OCI-LY1 (cell line): ENCODE measurements around the gene RSPH6A.

Source experiments
- H2AFZ ChIP-seq: fragments of 200-600 bp; sonication (generic), shearing (Covaris generic); 2 replicates; pipeline ENCODE4 v1.6.0; 2014; ENCODE audit warnings: antibody characterized with exemption, mild to moderate bottlenecking, low read length
- H3F3A ChIP-seq: fragments of 200-600 bp; sonication (generic), shearing (Covaris generic); 2 replicates; pipeline ENCODE4 v1.6.0; 2014; ENCODE audit warnings: mild to moderate bottlenecking, antibody characterized with exemption, low read length, moderate library complexity; ENCODE audit not compliant: insufficient read depth
- H3K27ac ChIP-seq: fragments of 200-600 bp; sonication (generic); 2 replicates; pipeline ENCODE4 v1.5.1; 2014; ENCODE audit warnings: low read length, mixed run types, mild to moderate bottlenecking, low read depth; ENCODE audit not compliant: poor library complexity, severe bottlenecking
- H3K27me3 ChIP-seq: fragments of 200-600 bp; sonication (generic); 2 replicates; pipeline ENCODE4 v1.6.0; 2014; ENCODE audit warnings: antibody characterized with exemption, mild to moderate bottlenecking, low read length, moderate library complexity; ENCODE audit not compliant: insufficient read depth
- H3K36me3 ChIP-seq: fragments of 200-600 bp; sonication (generic); 2 replicates; pipeline ENCODE4 v1.6.1; 2014; ENCODE audit warnings: mild to moderate bottlenecking, antibody characterized with exemption, low read length, moderate library complexity, mixed read lengths; ENCODE audit not compliant: insufficient read depth
- H3K4me1 ChIP-seq: fragments of 200-600 bp; sonication (generic); 2 replicates; pipeline ENCODE4 v1.5.1; 2014; ENCODE audit warnings: mild to moderate bottlenecking, low read length, moderate library complexity; ENCODE audit not compliant: insufficient read depth, severe bottlenecking
- H3K4me2 ChIP-seq: fragments of 200-600 bp; sonication (generic), shearing (Covaris generic); 2 replicates; pipeline ENCODE4 v1.6.1; 2014; ENCODE audit warnings: low read length
- H3K4me3 ChIP-seq: fragments of 200-600 bp; sonication (generic); 2 replicates; pipeline ENCODE4 v1.5.1; 2014; ENCODE audit warnings: low read length, low read depth, mild to moderate bottlenecking, mixed read lengths; ENCODE audit not compliant: poor library complexity, severe bottlenecking
- H3K79me2 ChIP-seq: fragments of 200-600 bp; shearing (Covaris generic); 2 replicates; pipeline ENCODE4 v1.6.1; 2016; ENCODE audit warnings: mixed run types, low read length, mixed read lengths; ENCODE audit not compliant: insufficient read depth
- H3K9ac ChIP-seq: fragments of 200-600 bp; sonication (generic), shearing (Covaris generic); 2 replicates; pipeline ENCODE4 v1.6.1; 2014; ENCODE audit warnings: mild to moderate bottlenecking, low read length, mixed read lengths
- H3K9me2 ChIP-seq: fragments of 200-600 bp; sonication (generic), shearing (Covaris generic); 2 replicates; pipeline ENCODE4 v1.6.1; 2014; ENCODE audit warnings: low read depth, mild to moderate bottlenecking, low read length, mixed read lengths
- H3K9me3 ChIP-seq: fragments of 200-600 bp; shearing (Covaris generic); 2 replicates; pipeline ENCODE4 v1.6.1; 2014; ENCODE audit warnings: low read length, mixed read lengths
- H4K20me1 ChIP-seq: fragments of 200-600 bp; sonication (generic), shearing (Covaris generic); 2 replicates; pipeline ENCODE4 v1.6.0; 2016; ENCODE audit warnings: mild to moderate bottlenecking, low read length; ENCODE audit not compliant: insufficient read depth
- EZH2 ChIP-seq: fragments of 200-600 bp; sonication (generic), shearing (Covaris generic); IDR thresholded peaks from 2 replicates; pipeline ENCODE4 v1.8.0; 2017; ENCODE audit warnings: borderline replicate concordance, mixed run types, mild to moderate bottlenecking, antibody characterized with exemption, low read length, moderate library complexity, mixed read lengths
- TF ChIP-seq, protein P1 (sequence below): fragments of 200-600 bp; sonication (generic), shearing (Covaris generic); IDR thresholded peaks from 2 replicates; pipeline ENCODE4 v1.5.1; 2017; ENCODE audit warnings: mild to moderate bottlenecking, antibody characterized with exemption, low read length, moderate library complexity, mixed read lengths

RSPH6A gene

DNA sequence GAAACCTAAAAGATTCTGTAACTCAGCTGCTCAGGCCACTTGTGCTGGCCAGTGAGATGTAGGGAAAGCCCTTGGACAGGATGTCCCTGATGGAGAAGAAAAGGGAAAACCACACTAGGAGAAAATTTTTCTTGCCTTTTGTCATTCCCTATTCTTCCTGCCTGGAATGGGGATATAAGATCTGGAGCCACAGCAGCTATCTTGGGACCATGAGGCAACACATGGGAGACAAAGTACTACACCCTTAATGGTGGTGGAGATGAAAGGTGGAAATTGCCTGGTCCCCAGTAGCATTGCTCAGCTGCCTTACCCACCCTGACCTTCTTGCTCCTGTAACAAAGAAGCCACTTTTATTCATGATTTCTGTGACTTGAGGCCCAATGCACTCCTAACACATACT, 9.4 kb downstream of the RSPH6A start:
- Histone ChIP-seq H3F3A (no peaks in the 10 kb centered on the region; the same call in 1 of the 2 replicates), H3K27me3 (no peaks in the 10 kb centered on the region), H3K36me3 (no peaks in the 10 kb centered on the region), H3K4me3 (no peak overlapping the region), H3K27ac (no peak overlapping the region), H3K9me3 (no peaks in the 10 kb centered on the region), H2AFZ (no peak overlapping the region), H3K9me2 (no peaks in the 10 kb centered on the region), H3K4me2 (no peak overlapping the region), H4K20me1 (no peaks in the 10 kb centered on the region), H3K79me2 (no peaks in the 10 kb centered on the region), H3K4me1 (peaks cover 14% of the 10 kb centered on the region), H3K9ac (no peak overlapping the region)
- no peak for TF ChIP-seq EZH2
- TF ChIP-seq, protein P1, sequence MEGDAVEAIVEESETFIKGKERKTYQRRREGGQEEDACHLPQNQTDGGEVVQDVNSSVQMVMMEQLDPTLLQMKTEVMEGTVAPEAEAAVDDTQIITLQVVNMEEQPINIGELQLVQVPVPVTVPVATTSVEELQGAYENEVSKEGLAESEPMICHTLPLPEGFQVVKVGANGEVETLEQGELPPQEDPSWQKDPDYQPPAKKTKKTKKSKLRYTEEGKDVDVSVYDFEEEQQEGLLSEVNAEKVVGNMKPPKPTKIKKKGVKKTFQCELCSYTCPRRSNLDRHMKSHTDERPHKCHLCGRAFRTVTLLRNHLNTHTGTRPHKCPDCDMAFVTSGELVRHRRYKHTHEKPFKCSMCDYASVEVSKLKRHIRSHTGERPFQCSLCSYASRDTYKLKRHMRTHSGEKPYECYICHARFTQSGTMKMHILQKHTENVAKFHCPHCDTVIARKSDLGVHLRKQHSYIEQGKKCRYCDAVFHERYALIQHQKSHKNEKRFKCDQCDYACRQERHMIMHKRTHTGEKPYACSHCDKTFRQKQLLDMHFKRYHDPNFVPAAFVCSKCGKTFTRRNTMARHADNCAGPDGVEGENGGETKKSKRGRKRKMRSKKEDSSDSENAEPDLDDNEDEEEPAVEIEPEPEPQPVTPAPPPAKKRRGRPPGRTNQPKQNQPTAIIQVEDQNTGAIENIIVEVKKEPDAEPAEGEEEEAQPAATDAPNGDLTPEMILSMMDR, result no peak

GRCh38 chr19:45804959-45805230, 10.2 kb downstream of the RSPH6A start:
- H3K36me3 ChIP-seq, result no peaks in the 10 kb centered on the region
- no peak overlapping the region for H3K4me3 ChIP-seq
- no peaks in the 10 kb centered on the region; the same call in 1 of the 2 replicates for H3F3A ChIP-seq
- no peaks in the 10 kb centered on the region for H3K27me3 ChIP-seq
- no peak overlapping the region for H3K27ac ChIP-seq
- H4K20me1 ChIP-seq, result no peaks in the 10 kb centered on the region
- H2AFZ ChIP-seq, result no peak overlapping the region
- H3K79me2 ChIP-seq, result no peaks in the 10 kb centered on the region
- H3K4me1 ChIP-seq, result peaks cover 19% of the 10 kb centered on the region
- no peak for TF ChIP-seq EZH2
- TF ChIP-seq, protein P1, result no peak
- no peak overlapping the region for H3K9ac ChIP-seq
- H3K9me3 ChIP-seq, result no peaks in the 10 kb centered on the region
- H3K4me2 ChIP-seq, result no peak overlapping the region
- no peaks in the 10 kb centered on the region for H3K9me2 ChIP-seq

GRCh38 chr19:45804140-45804958, 10.8 kb downstream of the RSPH6A start:
- Histone ChIP-seq H2AFZ (no peak overlapping the region), H3K9me2 (no peaks in the 10 kb centered on the region), H3K4me2 (no peak overlapping the region), H3K79me2 (no peaks in the 10 kb centered on the region), H3K9me3 (no peaks in the 10 kb centered on the region), H3K36me3 (no peaks in the 10 kb centered on the region), H3K9ac (no peak overlapping the region), H3K4me3 (no peak overlapping the region), H3K27me3 (no peaks in the 10 kb centered on the region), H3F3A (no peaks in the 10 kb centered on the region; the same call in 1 of the 2 replicates), H3K4me1 (peaks cover 19% of the 10 kb centered on the region), H4K20me1 (no peaks in the 10 kb centered on the region), H3K27ac (no peak overlapping the region)
- no peak for TF ChIP-seq EZH2
- TF ChIP-seq, protein P1, result no peak
